Stimulated activated effector memory CD8-positive, alpha-beta T cell treated with anti-CD3 and anti-CD28 coated beads, Interleukin-12 subunit alpha, Interleukin-12 subunit beta, amount 100 ng/mL, for 72 hours (primary cell): ENCODE results near the gene TLCD1.

Source experiments
- ATAC-seq: fragments of 150-1000 bp; cut with Tn5 transposase; 2 replicates; pipeline ENCODE4 v1.10.0; 2021
- DNase-seq, 2 donors: peaks; one replicate each; pipeline ENCODE4 v3.0.0; 2021 to 2022; ENCODE audit warnings: low spot score in 2 of 2
- H3K27ac Mint-ChIP-seq: one replicate; pipeline ENCODE4 v1.8.0; 2022; ENCODE audit warnings: mild to moderate bottlenecking, mixed read lengths
- H3K36me3 Mint-ChIP-seq: one replicate; pipeline ENCODE4 v1.8.0; 2022; ENCODE audit warnings: mild to moderate bottlenecking, mixed read lengths
- H3K4me1 Mint-ChIP-seq: one replicate; pipeline ENCODE4 v1.8.0; 2022; ENCODE audit warnings: mixed read lengths
- H3K4me3 Mint-ChIP-seq: one replicate; pipeline ENCODE4 v1.8.0; 2022; ENCODE audit warnings: mild to moderate bottlenecking, mixed read lengths
- H3K9me3 Mint-ChIP-seq: one replicate; pipeline ENCODE4 v1.8.0; 2022; ENCODE audit warnings: mixed read lengths

Gene TLCD1

DNA sequence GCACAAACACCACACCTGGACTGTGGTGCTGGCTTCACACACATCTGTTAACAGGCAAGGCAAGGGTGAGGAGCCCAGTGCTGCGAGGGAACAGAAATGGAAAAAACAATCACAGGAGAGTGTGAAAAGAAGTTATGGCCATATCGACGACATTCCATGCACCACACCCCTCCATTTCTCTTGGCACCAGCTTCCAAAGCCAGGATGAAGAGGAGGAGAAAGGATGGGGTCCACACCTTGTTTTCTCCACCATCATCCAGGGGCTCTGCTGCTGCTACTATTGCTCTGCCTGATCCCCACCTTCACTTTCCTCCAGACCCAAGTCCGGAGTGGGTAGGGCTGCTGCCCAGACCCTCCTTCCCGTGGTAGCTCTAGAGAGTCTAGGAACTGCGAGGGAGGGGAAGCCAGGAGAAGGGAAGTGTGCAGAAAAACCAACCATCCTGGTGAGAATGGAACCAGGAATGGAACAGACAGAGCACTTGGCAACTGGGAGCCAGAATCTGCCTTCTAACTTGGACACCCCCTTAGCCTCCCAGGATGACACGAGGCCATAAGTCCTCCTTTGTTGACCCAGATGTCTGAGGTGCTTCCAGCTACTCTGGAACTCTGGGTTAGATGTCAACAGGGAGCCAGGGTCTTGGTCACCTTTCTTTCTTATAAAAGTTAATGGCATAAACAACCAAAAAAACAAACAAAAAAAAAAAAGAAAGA, 13.2 kb downstream of the TLCD1 start:
- ATAC-seq: no peak
- H3K4me3 Mint-ChIP-seq: peak overlapping the region; percentile 86
- H3K27ac Mint-ChIP-seq: peak overlapping the region; percentile 94
- no peaks in the 10 kb centered on the region for H3K9me3 Mint-ChIP-seq
- H3K4me1 Mint-ChIP-seq: peaks cover 16% of the 10 kb centered on the region
- no peak for DNase-seq
- no peaks in the 10 kb centered on the region for H3K36me3 Mint-ChIP-seq

DNA sequence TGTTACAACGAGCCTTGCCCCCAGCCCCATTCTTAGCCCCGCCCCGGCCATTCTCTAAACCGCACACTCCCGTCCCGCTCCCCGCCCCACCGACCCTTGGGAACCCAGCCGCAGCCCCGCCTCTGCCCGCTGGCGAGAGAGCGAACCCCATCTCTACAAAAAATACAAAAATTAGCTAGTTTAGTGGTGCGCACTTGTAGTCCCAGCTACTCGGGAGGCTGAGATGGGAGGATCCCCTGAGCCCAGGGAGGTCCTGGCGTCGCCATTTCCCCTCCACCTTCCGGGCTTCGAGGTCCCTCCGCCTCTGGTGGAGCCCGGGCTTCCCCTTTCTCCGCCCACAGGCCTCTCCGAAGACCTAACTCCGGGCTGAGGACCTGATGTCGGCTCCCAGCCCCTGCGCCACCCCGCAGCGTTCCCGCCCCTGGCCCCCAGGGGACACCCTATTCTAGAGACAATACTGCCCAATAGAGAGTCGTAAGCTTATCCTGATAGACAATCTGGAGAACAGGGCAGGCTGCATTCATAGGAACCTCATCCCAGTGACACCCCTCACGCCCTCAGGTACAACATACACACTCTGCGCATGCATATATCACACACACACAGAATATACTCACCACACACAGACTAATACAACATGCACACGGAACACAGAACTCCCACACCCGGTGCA, 13.9 kb downstream of the TLCD1 start:
- H3K27ac Mint-ChIP-seq: peak overlapping the region; percentile 94
- H3K4me3 Mint-ChIP-seq: peak overlapping the region; percentile 86
- H3K9me3 Mint-ChIP-seq: no peaks in the 10 kb centered on the region
- H3K4me1 Mint-ChIP-seq: peaks cover 15% of the 10 kb centered on the region
- DNase-seq: peak; percentile 47 to 80
- H3K36me3 Mint-ChIP-seq: no peaks in the 10 kb centered on the region
- peak; percentile 62 for ATAC-seq

DNA sequence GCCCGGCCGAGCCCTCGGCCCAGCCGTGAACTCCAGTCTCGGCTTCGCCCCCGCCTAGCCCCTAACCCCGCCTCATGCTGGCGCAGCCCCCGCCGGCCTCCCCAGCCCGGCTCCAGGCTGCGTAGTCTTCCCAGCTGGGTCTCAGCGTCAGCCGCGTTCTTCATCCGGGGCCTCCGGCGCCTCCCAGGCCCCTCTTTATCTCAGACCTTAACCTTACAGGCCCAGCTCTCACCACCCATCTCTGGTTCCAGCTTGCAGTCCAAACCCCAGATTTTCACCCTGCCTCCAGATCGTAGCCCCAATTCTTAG, 14.4 kb downstream of the TLCD1 start, which contains the start of gene PROCA1:
Gene PROCA1, minus strand, starts transcription at position 166 of the 309 bp plus-strand sequence. CDS start 228 bp downstream, outside the sequence.
- H3K9me3 Mint-ChIP-seq: no peaks in the 10 kb centered on the region
- ATAC-seq (peak; percentile 66), DNase-seq (no peak)
- H3K36me3 Mint-ChIP-seq: no peaks in the 10 kb centered on the region
- peak within 1 kb of the TSS; percentile 94 for H3K27ac Mint-ChIP-seq
- peaks cover 15% of the 10 kb centered on the region for H3K4me1 Mint-ChIP-seq
- peak within 1 kb of the TSS; percentile 86 for H3K4me3 Mint-ChIP-seq

DNA sequence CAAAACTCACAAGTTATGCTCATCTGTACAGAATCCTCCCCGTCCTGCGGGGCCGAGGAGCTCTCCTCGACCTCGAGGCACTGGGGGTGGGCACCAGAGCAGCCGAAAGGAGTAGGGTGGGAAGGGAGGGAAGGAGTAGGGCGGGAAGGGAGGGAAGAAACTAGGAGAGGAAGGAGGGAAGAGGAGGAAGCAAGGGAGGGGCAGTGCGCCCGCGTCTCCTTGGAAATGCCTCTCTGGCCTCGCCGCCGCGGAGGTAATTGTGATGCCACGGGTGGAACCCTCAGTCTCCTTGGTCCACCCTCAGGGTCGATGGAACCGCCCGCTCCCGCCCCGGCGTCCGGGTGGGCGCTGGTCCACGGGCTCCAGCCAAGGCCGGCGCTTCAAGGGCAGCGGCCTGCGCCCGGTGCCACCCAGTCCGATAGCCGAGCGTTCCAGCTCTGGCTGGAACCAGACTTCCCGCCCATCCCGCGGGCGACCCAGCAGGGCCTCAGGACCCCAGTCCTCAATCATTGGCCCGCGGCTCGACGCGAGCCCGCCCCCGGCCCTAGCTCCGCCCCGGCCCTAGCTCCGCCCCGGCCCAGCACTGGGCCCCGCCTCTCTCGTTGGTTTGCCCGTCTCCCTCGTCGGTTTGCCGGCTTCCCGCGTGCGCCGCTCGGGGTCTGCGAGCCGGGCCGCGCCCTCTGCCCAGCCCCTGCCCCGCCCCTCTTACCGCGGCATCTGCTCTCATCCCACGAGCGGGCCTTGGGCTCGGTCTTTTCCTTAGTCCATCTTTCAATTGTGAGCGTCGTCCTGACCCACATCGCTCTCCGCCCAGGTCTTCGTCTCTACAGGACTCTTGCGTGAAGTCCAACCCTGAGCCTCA, 14.9 kb downstream of the TLCD1 start:
- Mint-ChIP-seq H3K27ac (peak overlapping the region; percentile 94), H3K4me1 (peaks cover 15% of the 10 kb centered on the region), H3K9me3 (no peaks in the 10 kb centered on the region), H3K36me3 (no peaks in the 10 kb centered on the region), H3K4me3 (peak overlapping the region; percentile 86)
- ATAC-seq: peak; percentile 90
- DNase-seq: peak; percentile 87 to 97

DNA sequence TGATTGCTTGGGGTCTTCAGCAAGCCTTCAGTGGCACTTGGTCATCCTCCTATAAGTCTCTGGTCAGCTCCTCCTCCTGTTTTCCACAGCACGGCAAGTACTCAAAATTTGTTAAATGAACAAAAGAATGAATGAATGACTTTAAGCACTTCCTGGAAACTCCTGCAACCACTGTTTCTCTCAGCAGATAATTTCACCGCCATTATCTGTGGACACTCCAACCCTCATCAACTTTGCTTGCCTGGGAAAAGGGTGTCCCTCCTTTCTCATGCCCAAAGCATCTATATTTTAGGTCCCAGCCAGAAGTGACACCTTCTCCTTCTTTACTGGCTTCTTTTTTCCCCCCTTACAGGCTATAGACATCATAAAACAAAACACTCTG, 18.7 kb downstream of the TLCD1 start:
- no peaks in the 10 kb centered on the region for H3K9me3 Mint-ChIP-seq
- peaks cover 19% of the 10 kb centered on the region for H3K4me1 Mint-ChIP-seq
- no peak overlapping the region for H3K4me3 Mint-ChIP-seq
- ATAC-seq (no peak), DNase-seq (no peak)
- H3K27ac Mint-ChIP-seq: no peak overlapping the region
- peaks cover 18% of the 10 kb centered on the region for H3K36me3 Mint-ChIP-seq

DNA sequence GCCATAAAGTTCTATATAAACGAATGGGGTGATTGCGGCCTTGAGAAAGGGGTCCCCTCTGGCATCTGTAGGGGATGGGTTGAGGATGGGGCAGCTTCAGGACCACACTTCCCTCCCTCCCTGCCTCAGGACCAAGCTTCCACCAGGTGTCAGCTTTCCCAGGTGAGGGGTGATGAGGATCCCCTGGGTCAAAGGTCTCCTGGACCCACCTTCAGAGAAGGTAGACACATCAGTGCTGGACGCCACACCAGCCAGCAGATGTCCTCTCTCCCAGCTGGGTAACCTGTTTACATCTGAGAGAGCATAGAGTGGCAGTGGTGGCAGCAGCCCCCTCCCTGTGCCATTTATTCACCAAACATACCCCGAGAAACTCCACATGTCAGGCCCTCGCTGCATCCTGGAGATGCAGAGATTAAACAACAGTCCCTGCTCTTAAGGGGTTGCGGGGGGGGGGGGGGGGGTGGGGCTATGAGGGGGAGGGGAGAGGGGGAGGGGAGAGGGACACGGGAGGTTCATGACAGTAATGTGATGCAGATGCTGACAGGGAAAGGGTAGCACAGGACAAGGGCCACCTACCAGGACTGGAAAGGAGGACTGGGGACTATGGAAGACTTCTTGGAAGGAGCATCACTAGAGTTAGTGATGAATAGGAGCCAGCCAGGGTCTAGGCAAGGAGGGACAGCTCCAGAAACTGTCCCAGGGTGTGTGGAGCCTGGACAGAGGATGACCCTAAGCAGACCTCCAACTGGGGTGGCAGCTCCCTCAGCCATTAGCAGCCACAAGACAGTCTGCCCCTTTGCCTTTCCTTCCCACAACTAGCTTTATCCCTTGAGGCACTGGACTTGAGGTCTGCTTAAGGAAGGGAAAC, 19.3 kb downstream of the TLCD1 start:
- H3K36me3 Mint-ChIP-seq: peaks cover 25% of the 10 kb centered on the region
- DNase-seq: no peak
- no peak for ATAC-seq
- H3K4me1 Mint-ChIP-seq: peaks cover 16% of the 10 kb centered on the region
- H3K4me3 Mint-ChIP-seq: no peak overlapping the region
- no peaks in the 10 kb centered on the region for H3K9me3 Mint-ChIP-seq
- peak overlapping the region; percentile 89 for H3K27ac Mint-ChIP-seq

DNA sequence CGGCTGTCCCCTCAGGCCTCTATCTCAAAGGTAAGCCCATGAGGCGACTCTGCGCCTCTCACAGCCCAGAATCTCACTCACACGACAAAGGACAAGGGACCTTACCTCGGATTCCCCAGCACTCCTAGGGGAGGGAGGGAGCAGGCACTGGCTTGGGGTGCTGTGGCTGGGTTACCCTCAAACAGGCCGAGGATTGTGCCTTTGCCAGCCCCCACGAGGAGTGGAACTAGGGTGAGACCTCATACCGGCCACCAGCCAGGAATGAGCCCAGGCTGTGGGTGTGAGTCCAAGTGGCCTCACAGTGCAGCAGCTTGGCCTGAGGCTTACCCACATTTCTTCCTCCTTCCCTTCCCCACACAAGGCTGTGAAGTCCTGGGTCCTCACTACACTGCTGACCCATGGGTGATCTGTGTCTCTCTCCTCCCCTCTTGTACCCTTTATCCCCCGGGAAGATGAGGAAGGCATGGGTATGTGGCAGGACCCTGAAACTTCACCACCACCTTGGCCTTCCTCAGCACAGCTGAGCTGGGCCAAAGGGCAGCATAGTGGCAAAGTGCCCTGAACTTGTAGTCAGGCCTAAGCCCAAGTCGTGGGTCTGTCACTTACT, 20.2 kb downstream of the TLCD1 start:
- Mint-ChIP-seq H3K27ac (peak overlapping the region; percentile 89), H3K36me3 (peaks cover 33% of the 10 kb centered on the region)

DNA sequence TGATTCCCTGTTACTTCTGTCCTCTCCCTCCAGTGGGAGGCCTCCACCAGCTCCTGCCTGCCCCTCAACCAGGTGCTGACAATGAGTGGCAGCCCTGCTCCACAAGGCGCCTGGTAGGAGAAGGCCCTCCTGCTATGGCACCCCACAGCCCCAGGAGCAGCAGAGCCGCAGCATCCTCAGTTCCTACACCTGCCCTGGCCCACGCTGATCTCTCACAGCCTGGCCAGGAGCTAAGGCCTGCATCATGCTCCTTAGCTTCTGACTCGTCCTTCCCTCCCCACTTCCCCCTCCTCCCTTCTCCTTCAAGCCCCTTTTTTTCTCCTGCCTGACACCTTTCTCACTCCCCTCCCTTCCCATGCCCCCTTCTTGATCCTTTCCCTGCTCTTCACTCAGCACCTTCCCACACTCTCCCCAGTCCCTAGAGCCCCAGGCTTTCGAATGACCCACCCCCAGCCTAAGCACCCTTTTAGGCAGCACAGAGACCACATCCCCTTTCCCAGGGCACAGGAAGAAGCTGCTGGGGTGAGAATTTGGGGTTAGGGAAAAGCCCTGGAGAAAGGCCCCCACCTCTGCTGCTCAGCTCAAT, 20.9 kb downstream of the TLCD1 start:
- peaks cover 40% of the 10 kb centered on the region for H3K36me3 Mint-ChIP-seq
- ATAC-seq: peak; percentile 5

More for the DNA sequence above, 20.2 kb downstream of the TLCD1 start:
- DNase-seq (no peak), ATAC-seq (no peak)
- H3K4me1 Mint-ChIP-seq: peaks cover 15% of the 10 kb centered on the region
- H3K9me3 Mint-ChIP-seq: no peaks in the 10 kb centered on the region
- H3K4me3 Mint-ChIP-seq: no peak overlapping the region

DNA sequence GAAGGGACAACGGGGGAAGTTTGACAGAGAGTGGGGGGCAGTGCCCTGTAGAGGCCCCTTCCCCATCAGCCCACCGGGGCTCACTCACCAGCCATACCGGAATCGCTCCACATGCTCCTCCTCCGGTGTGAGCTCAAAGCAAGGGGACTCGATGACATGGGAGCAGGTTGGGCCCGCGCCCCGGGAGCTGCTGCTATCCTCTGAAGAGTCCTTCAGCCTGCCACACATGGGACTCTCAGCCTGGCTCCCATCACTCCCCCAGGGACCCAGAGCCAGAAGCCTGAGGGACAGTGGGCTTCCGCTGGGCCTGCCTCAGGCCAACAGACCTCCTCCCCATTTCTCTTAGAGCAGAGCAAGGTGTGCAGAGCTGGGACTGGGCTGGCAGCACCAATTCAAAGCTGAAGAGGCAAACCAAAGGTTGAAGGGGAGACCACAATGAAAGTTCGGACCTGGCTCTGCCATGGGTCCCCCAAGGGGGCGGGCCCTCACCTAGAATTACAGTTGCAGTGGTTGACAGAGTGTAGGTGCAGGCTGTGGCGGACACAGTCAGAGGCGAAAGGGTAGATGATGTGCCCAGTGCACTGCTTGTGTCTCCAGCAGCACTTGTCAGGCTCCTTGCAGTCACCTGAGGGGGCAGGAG, 21.7 kb downstream of the TLCD1 start:
- Mint-ChIP-seq H3K4me3 (no peak overlapping the region), H3K27ac (peak overlapping the region; percentile 89), H3K36me3 (peaks cover 48% of the 10 kb centered on the region), H3K4me1 (peaks cover 9% of the 10 kb centered on the region), H3K9me3 (no peaks in the 10 kb centered on the region)
- no peak for ATAC-seq
- DNase-seq: no peak

More for the DNA sequence above, 20.9 kb downstream of the TLCD1 start:
- Mint-ChIP-seq H3K27ac (peak overlapping the region; percentile 89), H3K4me3 (no peak overlapping the region), H3K4me1 (peaks cover 9% of the 10 kb centered on the region), H3K9me3 (no peaks in the 10 kb centered on the region)
- no peak for DNase-seq

DNA sequence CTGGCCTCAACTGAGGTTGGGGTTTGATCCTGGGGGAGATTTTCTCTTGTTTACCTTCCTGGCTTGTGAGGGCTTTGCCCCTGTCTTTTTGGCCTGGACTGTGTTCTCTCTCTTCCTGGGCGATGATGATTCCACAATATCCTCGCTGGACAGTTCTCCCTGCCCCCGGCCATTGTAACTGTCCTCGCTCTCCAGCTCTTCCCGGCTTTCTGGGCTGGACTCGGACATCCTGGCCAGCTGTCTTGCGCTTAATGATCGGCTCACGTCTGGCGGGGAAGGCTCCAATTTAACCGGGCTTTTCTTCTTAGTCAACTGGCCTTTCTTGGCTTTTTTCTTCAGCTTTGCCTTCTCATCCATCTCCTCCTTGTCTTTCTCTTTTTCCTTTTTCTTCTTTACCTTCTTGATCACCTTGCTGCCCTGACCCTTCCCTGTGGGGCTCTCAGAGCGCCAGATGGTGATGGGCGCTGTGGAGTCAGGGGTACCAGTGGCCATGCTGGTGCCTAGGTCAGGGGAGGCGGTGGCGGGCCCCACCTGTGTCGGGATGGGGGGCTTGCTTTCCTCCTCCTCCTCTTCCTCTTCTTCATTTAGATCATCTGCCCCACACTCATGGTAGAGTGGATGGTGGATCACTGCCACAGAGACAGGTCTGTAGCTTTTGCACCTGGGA, 22.3 kb downstream of the TLCD1 start:
- Mint-ChIP-seq H3K36me3 (peaks cover 55% of the 10 kb centered on the region), H3K9me3 (no peaks in the 10 kb centered on the region), H3K4me1 (peaks cover 9% of the 10 kb centered on the region), H3K4me3 (no peak overlapping the region), H3K27ac (peak overlapping the region; percentile 89)
- ATAC-seq: no peak
- no peak for DNase-seq

DNA sequence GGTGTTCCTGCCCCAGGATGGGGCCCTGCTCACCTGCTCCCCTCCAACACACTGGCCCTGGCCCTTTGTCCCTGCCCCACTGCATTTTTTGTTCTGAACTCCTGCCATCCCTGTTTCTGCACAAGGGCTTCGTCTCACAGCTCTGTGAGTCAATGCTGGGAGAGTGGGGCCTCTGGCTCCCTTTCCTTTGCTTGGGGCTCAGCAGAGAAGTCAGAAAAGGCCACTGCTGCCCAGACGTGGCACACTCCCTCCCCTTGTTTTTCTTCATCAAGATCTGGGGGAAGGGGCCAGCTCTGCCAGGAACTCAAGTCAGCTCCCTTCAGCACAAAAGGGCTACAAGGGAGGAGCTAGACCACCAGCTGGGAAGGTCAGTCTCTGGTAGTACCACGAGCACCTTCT, 23.3 kb downstream of the TLCD1 start:
- DNase-seq (no peak), ATAC-seq (no peak)
- H3K9me3 Mint-ChIP-seq: no peaks in the 10 kb centered on the region
- peaks cover 64% of the 10 kb centered on the region for H3K36me3 Mint-ChIP-seq
- no peak overlapping the region for H3K4me3 Mint-ChIP-seq
- H3K4me1 Mint-ChIP-seq: peaks cover 9% of the 10 kb centered on the region
- peak overlapping the region; percentile 89 for H3K27ac Mint-ChIP-seq

DNA sequence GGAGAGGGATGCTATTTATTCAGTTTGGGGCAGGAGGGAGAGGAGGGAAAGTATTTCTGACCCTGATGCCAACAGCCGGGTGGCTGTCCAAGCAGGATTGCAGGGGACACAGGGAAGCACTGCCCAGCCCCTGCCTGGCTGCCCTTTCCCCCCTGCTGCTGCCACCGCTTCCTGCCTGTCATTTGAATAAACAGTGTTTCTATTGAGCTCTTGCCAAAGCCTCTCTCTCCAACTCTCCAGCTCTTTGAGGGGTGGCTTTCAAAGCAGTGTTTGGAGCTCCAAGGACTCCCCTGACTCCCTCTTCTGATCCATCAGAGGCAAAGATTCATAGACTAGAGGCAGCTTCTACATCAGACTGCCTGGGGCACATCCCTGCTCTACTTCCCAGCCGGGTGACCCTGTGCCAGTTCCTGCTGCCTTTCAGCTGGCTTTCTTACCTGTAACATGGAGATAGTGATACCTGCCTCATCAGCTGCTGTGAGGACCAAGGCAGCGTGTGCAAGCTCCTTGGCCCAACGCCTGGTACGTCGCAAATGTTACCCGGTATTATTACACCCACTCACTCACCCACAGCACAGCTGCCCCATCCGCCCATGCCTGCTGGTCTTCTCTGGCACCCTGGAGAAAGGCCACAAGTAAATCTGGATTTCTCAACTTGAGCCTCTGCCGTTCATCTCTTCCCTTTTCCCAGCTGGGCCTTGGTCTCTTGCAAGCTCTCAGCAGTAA, 23.8 kb downstream of the TLCD1 start:
- peaks cover 9% of the 10 kb centered on the region for H3K4me1 Mint-ChIP-seq

More for the DNA sequence above, 23.8 kb downstream of the TLCD1 start:
- ATAC-seq: no peak
- no peak overlapping the region for H3K4me3 Mint-ChIP-seq
- DNase-seq: no peak
- H3K27ac Mint-ChIP-seq: peak overlapping the region; percentile 89
- H3K36me3 Mint-ChIP-seq: peaks cover 70% of the 10 kb centered on the region
- H3K9me3 Mint-ChIP-seq: no peaks in the 10 kb centered on the region
